Neuronal stem cell (in vitro differentiated cells): ENCODE results near the gene ENKUR.
A peak's percentile ranks its signal among the peaks of the same experiment; 100 is the strongest.

Source experiments
- DNase-seq: peaks from one replicate; pipeline ENCODE4 v3.0.0-alpha.2; 2013; ENCODE audit warnings: low spot score
- H2AFZ ChIP-seq: one replicate; pipeline ENCODE4 v1.6.1; 2013; ENCODE audit warnings: mild to moderate bottlenecking, low read length, inconsistent platforms
- H2AK5ac ChIP-seq: 2 replicates; pipeline ENCODE4 v1.6.1; 2013; ENCODE audit warnings: low read depth, mild to moderate bottlenecking, inconsistent platforms, low read length, moderate library complexity, mixed read lengths
- H2BK120ac ChIP-seq: 2 replicates; pipeline ENCODE4 v1.6.1; 2013; ENCODE audit warnings: low read depth, mild to moderate bottlenecking, inconsistent platforms, low read length, moderate library complexity, mixed read lengths
- H2BK12ac ChIP-seq: one replicate; pipeline ENCODE4 v1.6.1; 2013; ENCODE audit warnings: low read length, inconsistent platforms
- H2BK15ac ChIP-seq: 2 replicates; pipeline ENCODE4 v1.6.1; 2013; ENCODE audit warnings: mild to moderate bottlenecking, low read length, inconsistent platforms, mixed read lengths
- H2BK5ac ChIP-seq: one replicate; pipeline ENCODE4 v1.6.1; 2013; ENCODE audit warnings: inconsistent platforms, mild to moderate bottlenecking, low read length, moderate library complexity
- H3K14ac ChIP-seq: one replicate; pipeline ENCODE4 v1.6.1; 2013; ENCODE audit warnings: low read length, inconsistent platforms
- H3K18ac ChIP-seq: 2 replicates; pipeline ENCODE4 v1.6.1; 2013; ENCODE audit warnings: low read length, inconsistent platforms
- H3K23ac ChIP-seq: 2 replicates; pipeline ENCODE4 v1.6.1; 2013; ENCODE audit warnings: low read depth, mild to moderate bottlenecking, mixed read lengths, low read length, inconsistent platforms; ENCODE audit not compliant: poor library complexity
- H3K27ac ChIP-seq: replicated peaks from 3 replicates; pipeline ENCODE4 v1.5.1; 2013; ENCODE audit warnings: low read length, inconsistent platforms
- H3K27me3 ChIP-seq, 3 experiments: 2 replicates each; pipeline ENCODE4 v1.6.1; 2013; ENCODE audit warnings: low read length in 3 of 3, mild to moderate bottlenecking in 2 of 3, inconsistent platforms in 1 of 3, low read depth in 1 of 3, mixed read lengths in 1 of 3, moderate library complexity in 1 of 3; ENCODE audit not compliant: control insufficient read depth in 3 of 3, insufficient read depth in 3 of 3
- H3K36me3 ChIP-seq, 2 donors: replicated peaks in 1 of 2; 2 replicates each; pipeline ENCODE4 v1.6.1; 2013; ENCODE audit warnings: low read length in 2 of 2; ENCODE audit not compliant: control insufficient read depth in 2 of 2, insufficient read depth in 2 of 2
- H3K4ac ChIP-seq: 2 replicates; pipeline ENCODE4 v1.6.1; 2013; ENCODE audit warnings: inconsistent platforms, mild to moderate bottlenecking, low read length, moderate library complexity
- H3K4me1 ChIP-seq, 2 donors: 1 replicate in 1 of 2; 2 replicates in 1 of 2; pipeline ENCODE4 v1.6.1; 2013; ENCODE audit warnings: low read length in 2 of 2, low read depth in 1 of 2; ENCODE audit not compliant: control insufficient read depth in 2 of 2, insufficient read depth in 1 of 2
- H3K4me2 ChIP-seq: one replicate; pipeline ENCODE4 v1.6.1; 2013; ENCODE audit warnings: mild to moderate bottlenecking, low read length, inconsistent platforms; ENCODE audit not compliant: insufficient read depth, poor library complexity, severe bottlenecking
- H3K4me3 ChIP-seq, 2 donors: 2 replicates each; pipeline ENCODE4 v1.5.1; 2013; ENCODE audit warnings: low read length in 2 of 2, mild to moderate bottlenecking in 2 of 2, inconsistent platforms in 1 of 2, moderate library complexity in 1 of 2
- H3K79me1 ChIP-seq: one replicate; pipeline ENCODE4 v1.6.1; 2013; ENCODE audit warnings: low read depth, mild to moderate bottlenecking, inconsistent platforms, low read length, moderate library complexity
- H3K9ac ChIP-seq: one replicate; pipeline ENCODE4 v1.6.1; 2013; ENCODE audit warnings: mild to moderate bottlenecking, low read depth, low read length, inconsistent platforms; ENCODE audit not compliant: poor library complexity
- H3K9me3 ChIP-seq, 2 donors: replicated peaks in 1 of 2; 2 replicates each; pipeline versions ENCODE3 to v1.6.1; 2013; ENCODE audit warnings: low read length in 2 of 2, mild to moderate bottlenecking in 2 of 2, inconsistent platforms in 1 of 2, low read depth in 1 of 2, mixed read lengths in 1 of 2, moderate library complexity in 1 of 2; ENCODE audit not compliant: control insufficient read depth in 2 of 2, insufficient read depth in 1 of 2
- H4K8ac ChIP-seq: one replicate; pipeline ENCODE4 v1.6.1; 2013; ENCODE audit warnings: low read depth, mild to moderate bottlenecking, inconsistent platforms, low read length, moderate library complexity
- H4K91ac ChIP-seq: one replicate; pipeline ENCODE4 v1.6.1; 2013; ENCODE audit warnings: low read length, low read depth, mild to moderate bottlenecking, inconsistent platforms; ENCODE audit not compliant: poor library complexity
- WGBS, 2 donors: extraction: QIAGEN DNeasy Blood & Tissue Kit; methylation state at CpG; one replicate each; pipeline ENCODE4 v1.1.7; 2013; ENCODE audit warnings: missing lambda C conversion rate in 2 of 2, mixed read lengths in 1 of 2; ENCODE audit not compliant: insufficient read length in 2 of 2, insufficient replicate concordance in 1 of 2; ENCODE audit errors: extremely low coverage in 2 of 2; 5-methylcytosine and 5-hydroxymethylcytosine counted together

Gene ENKUR

GRCh38 chr10:24968349-24968748, 47.6 kb downstream of the ENKUR start:
- H3K14ac ChIP-seq: no peak overlapping the region
- H2BK12ac ChIP-seq: no peak overlapping the region
- H2AFZ ChIP-seq: no peak overlapping the region
- no peak overlapping the region for H2BK5ac ChIP-seq
- H4K8ac ChIP-seq: no peak overlapping the region
- H3K4me2 ChIP-seq: no peak overlapping the region
- H3K27me3 ChIP-seq: no peaks in the 10 kb centered on the region
- H3K36me3 ChIP-seq: no peaks in the 10 kb centered on the region
- WGBS, 2 donors: no CpG with 5 or more reads among the region's 7 CpGs
- no peak overlapping the region for H3K4me3 ChIP-seq
- peaks cover 0 to 4% of the 10 kb centered on the region in 2 donors for H3K4me1 ChIP-seq
- H3K9me3 ChIP-seq: peaks cover 0 to 3% of the 10 kb centered on the region in 2 donors
- no peak overlapping the region for H3K4ac ChIP-seq
- no peak overlapping the region for H3K23ac ChIP-seq
- H4K91ac ChIP-seq: no peak overlapping the region
- no peak overlapping the region for H2BK15ac ChIP-seq
- peaks cover 3% of the 10 kb centered on the region for H3K79me1 ChIP-seq
- no peak overlapping the region for H3K27ac ChIP-seq
- no peak overlapping the region for H2BK120ac ChIP-seq
- no peak for DNase-seq
- H2AK5ac ChIP-seq: no peak overlapping the region
- H3K9ac ChIP-seq: peak overlapping the region; percentile 36
- peak overlapping the region; percentile 24 for H3K18ac ChIP-seq

DNA sequence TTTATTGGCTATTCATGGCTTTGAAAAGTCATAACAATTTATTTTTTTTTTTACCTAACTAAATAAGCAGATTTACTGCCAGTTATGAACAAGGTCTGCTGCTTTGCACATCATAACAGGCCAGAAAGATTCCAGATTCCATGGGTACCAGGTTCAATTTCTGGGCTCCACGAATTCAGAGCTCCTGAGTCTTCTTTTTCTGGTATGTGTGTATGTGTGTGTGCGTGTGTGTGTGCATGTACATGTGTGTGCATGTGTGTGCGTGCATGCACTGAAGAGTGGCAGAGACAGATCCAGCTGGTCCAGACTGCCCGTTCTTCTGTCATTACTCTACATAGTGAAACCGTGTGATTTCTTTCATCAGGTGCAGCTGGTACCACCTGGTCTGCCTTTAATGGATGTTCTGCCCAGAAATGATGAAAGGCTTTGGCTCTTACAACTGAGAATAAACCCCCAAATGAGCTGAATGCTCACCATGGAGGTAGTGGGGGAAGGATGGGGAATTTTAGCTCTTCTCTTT, 48.9 kb downstream of the ENKUR start:
- Histone ChIP-seq H3K4me3 (no peak overlapping the region), H2AFZ (no peak overlapping the region), H4K8ac (no peak overlapping the region), H2BK5ac (no peak overlapping the region), H2AK5ac (no peak overlapping the region), H3K4ac (no peak overlapping the region), H2BK120ac (no peak overlapping the region), H4K91ac (no peak overlapping the region), H3K36me3 (no peaks in the 10 kb centered on the region), H3K9me3 (peaks cover 0 to 3% of the 10 kb centered on the region in 2 donors), H2BK15ac (no peak overlapping the region), H3K27ac (no peak overlapping the region), H2BK12ac (no peak overlapping the region), H3K4me2 (no peak overlapping the region), H3K18ac (no peak overlapping the region), H3K9ac (no peak overlapping the region), H3K4me1 (peaks cover 0 to 4% of the 10 kb centered on the region in 2 donors), H3K23ac (no peak overlapping the region), H3K79me1 (peaks cover 3% of the 10 kb centered on the region), H3K14ac (no peak overlapping the region), H3K27me3 (no peaks in the 10 kb centered on the region)
- no CpG with 5 or more reads among the region's 5 CpGs for WGBS, 2 donors
- DNase-seq: no peak

GRCh38 chr10:24965051-24965450, 50.9 kb downstream of the ENKUR start:
- H3K4me1 ChIP-seq: peaks cover under 1 to 4% of the 10 kb centered on the region in 2 donors
- no peak overlapping the region for H3K23ac ChIP-seq
- no peak overlapping the region for H2BK120ac ChIP-seq
- no peak overlapping the region for H2BK5ac ChIP-seq
- no peak overlapping the region for H3K27ac ChIP-seq
- no peaks in the 10 kb centered on the region for H3K36me3 ChIP-seq
- no CpG with 5 or more reads among the region's 3 CpGs for WGBS, 2 donors
- no peak overlapping the region for H3K4me2 ChIP-seq
- no peak for DNase-seq
- H3K27me3 ChIP-seq: no peaks in the 10 kb centered on the region
- no peak overlapping the region for H3K9ac ChIP-seq
- peaks cover 3% of the 10 kb centered on the region for H3K79me1 ChIP-seq
- H2BK15ac ChIP-seq: no peak overlapping the region
- no peak overlapping the region for H2BK12ac ChIP-seq
- no peak overlapping the region for H3K4ac ChIP-seq
- H3K9me3 ChIP-seq: peaks cover 0 to 3% of the 10 kb centered on the region in 2 donors
- no peak overlapping the region for H3K4me3 ChIP-seq
- H4K91ac ChIP-seq: no peak overlapping the region
- no peak overlapping the region for H3K18ac ChIP-seq
- H2AK5ac ChIP-seq: no peak overlapping the region
- H4K8ac ChIP-seq: no peak overlapping the region
- no peak overlapping the region for H3K14ac ChIP-seq
- H2AFZ ChIP-seq: no peak overlapping the region

- Histone ChIP-seq H3K23ac (no peak overlapping the region), H2BK5ac (no peak overlapping the region), H3K14ac (no peak overlapping the region), H2AFZ (peak overlapping the region; percentile 27), H4K8ac (no peak overlapping the region), H2BK120ac (no peak overlapping the region), H3K27ac (no peak overlapping the region), H3K9ac (no peak overlapping the region), H3K18ac (no peak overlapping the region), H2AK5ac (no peak overlapping the region), H3K4me2 (no peak overlapping the region), H3K4me1 (peaks cover 4 to 13% of the 10 kb centered on the region in 2 donors), H3K4me3 (no peak overlapping the region), H2BK15ac (no peak overlapping the region), H3K4ac (no peak overlapping the region), H3K36me3 (no peaks in the 10 kb centered on the region), H4K91ac (no peak overlapping the region), H2BK12ac (no peak overlapping the region), H3K79me1 (peaks cover 3% of the 10 kb centered on the region), H3K27me3 (no peaks in the 10 kb centered on the region), H3K9me3 (peaks cover 0 to 3% of the 10 kb centered on the region in 2 donors)
- DNase-seq: no peak
- WGBS, 2 donors: no CpG with 5 or more reads among the region's 5 CpGs
These were observed 52.4 kb downstream of the ENKUR start for GRCh38 chr10:24963521-24964041.
